Endometrial microvascular endothelial cells (primary cell): Measurements from ENCODE around the gene TMEM176A. TPM values are rescaled to one million over a fixed set of nuclear protein-coding genes. Genes with fewer than 3 reads are reported as not detected.

Experiments
- in situ Hi-C: cut with HindIII; loops from 2 replicates; pipeline ENCODE4 v1.10.0; 2017; ENCODE audit warnings: low sequenced_read_pairs, low pct_unique_long_range_greater_than_20kb; ENCODE audit errors: inconsistent ontology term
- total RNA-seq: library from RNA; depleted of rRNA; stranded (reverse); fragments of >200 nt; gene quantifications from one replicate; pipeline ENCODE4 v1.2.3, GENCODE V29; 2015; ENCODE audit errors: inconsistent ontology term

TMEM176A gene
- total RNA-seq, 1 donor from 2014 or later: not detected

GRCh38 chr7:150784954-150785353 lies 15.6 kb upstream of the TMEM176A start:
- in situ Hi-C loops: no loop called here

GRCh38 chr7:150787321-150788281 lies 13.0 kb upstream of the TMEM176A start:
- in situ Hi-C loops: no loop called here

- in situ Hi-C loops: no loop called here
Observed at GRCh38 chr7:150788474-150789269, 11.9 kb upstream of the TMEM176A start.

GRCh38 chr7:150790416-150791075 lies 10.0 kb upstream of the TMEM176A start:
- in situ Hi-C loops: no loop called here

GRCh38 chr7:150791304-150791703 lies 9.3 kb upstream of the TMEM176A start:
- in situ Hi-C loops: no loop called here

GRCh38 chr7:150791746-150792452 lies 8.7 kb upstream of the TMEM176A start:
- in situ Hi-C loops: no loop called here

GRCh38 chr7:150793569-150794238 lies 6.9 kb upstream of the TMEM176A start:
- in situ Hi-C loops: no loop called here

- in situ Hi-C loops: no loop called here
Observed at GRCh38 chr7:150797661-150798060, 2.9 kb upstream of the TMEM176A start.

GRCh38 chr7:150799156-150799555 lies 1.4 kb upstream of the TMEM176A start:
- in situ Hi-C loops: no loop called here

- in situ Hi-C loops: no loop called here
Observed at GRCh38 chr7:150799741-150800580, 608 bp upstream of the TMEM176A start, which contains the start of gene TMEM176B. TMEM176B (minus strand) TSS chr7:150800364; CDS start chr7:150796569, 3,795 bp downstream.

GRCh38 chr7:150801242-150801945 lies 825 bp downstream of the TMEM176A start:
- in situ Hi-C loops: no loop called here

GRCh38 chr7:150801946-150802771 lies 1.6 kb downstream of the TMEM176A start:
- in situ Hi-C loops: no loop called here

GRCh38 chr7:150803161-150803860 lies 2.7 kb downstream of the TMEM176A start:
- in situ Hi-C loops: no loop called here

GRCh38 chr7:150804802-150805201 lies 4.2 kb downstream of the TMEM176A start:
- in situ Hi-C loops: no loop called here

GRCh38 chr7:150805864-150806263 lies 5.3 kb downstream of the TMEM176A start:
- in situ Hi-C loops: no loop called here
